H54 (cell line): Measurements from ENCODE around the gene FOXS1.

ENCODE experiments used
- DNase-seq: peaks from one replicate; pipeline ENCODE4 v3.0.0; 2011; ENCODE audit warnings: low spot score, mixed read lengths; ENCODE audit not compliant: insufficient read length
- FAIRE-seq: peaks from 3 replicates; lab custom pipeline; 2011; peaks lifted over from hg19 to GRCh38; lab: Jason Lieb, UNC
- POLR2A ChIP-seq: IDR thresholded peaks from 2 replicates; pipeline ENCODE4 v1.6.1; 2011; ENCODE audit warnings: low read depth, mild to moderate bottlenecking, low read length

Gene FOXS1

DNA sequence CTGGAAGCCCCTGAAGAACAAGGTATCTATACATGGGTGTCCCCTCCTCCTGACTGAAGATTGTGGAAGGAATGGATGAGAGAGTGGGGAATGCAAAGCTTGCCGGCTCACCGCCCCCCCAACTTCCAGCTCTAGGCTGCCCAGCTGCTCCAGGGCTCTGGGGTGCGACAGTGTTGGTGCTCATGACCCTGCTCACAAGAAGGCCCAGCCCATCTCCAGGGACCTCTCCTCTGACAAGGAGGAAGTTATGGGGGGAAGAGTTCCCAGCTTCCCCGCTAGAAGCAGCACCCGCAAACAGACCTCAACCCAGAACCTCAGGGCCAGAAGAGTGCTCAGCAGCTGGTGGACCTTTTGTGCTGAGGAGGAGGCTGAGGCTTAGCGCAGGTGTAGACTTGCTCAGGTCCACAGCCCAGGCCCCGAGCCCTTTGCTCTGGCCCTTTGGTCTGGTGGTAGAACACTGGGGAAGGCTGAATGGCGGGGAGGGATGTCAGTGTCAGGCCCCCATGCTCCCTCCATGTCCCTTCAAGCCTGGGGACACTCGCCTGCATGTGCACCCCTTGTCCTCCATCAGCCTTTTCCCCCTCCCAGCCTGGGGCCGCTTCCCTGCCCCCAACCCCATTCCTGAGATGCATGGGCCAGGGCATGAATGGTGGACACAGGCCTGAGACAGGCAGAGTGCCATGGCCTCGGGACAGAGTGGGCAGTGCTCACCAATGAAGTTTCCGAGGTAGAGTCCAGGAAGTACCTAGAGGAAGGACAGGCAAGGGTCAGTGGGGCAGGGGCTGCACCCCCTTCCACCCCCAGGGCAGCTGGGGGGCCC lies 23.7 kb upstream of the FOXS1 start:
- DNase-seq, result no peak
- no peak for TF ChIP-seq POLR2A
- FAIRE-seq, result no peak

DNA sequence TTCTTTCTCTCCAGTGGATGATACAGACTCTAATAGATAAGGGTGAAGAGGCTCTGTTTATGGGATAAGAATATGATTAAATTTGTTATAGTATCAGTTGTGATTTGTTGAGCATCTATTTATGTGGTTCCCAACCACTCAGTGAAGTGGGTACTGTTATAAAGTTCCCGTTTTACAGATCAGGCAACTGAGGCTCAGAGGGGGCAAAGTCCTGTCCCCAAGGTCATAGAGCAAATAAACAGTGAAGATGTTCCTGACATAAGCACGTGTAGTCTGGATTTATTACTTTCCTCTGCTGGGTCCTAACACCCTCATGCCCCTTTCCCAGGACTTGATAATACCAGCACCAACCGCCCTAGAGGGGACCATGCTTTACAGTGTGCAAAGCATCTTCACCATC lies 20.8 kb upstream of the FOXS1 start:
- FAIRE-seq (no peak), DNase-seq (no peak)
- TF ChIP-seq POLR2A, result no peak

DNA sequence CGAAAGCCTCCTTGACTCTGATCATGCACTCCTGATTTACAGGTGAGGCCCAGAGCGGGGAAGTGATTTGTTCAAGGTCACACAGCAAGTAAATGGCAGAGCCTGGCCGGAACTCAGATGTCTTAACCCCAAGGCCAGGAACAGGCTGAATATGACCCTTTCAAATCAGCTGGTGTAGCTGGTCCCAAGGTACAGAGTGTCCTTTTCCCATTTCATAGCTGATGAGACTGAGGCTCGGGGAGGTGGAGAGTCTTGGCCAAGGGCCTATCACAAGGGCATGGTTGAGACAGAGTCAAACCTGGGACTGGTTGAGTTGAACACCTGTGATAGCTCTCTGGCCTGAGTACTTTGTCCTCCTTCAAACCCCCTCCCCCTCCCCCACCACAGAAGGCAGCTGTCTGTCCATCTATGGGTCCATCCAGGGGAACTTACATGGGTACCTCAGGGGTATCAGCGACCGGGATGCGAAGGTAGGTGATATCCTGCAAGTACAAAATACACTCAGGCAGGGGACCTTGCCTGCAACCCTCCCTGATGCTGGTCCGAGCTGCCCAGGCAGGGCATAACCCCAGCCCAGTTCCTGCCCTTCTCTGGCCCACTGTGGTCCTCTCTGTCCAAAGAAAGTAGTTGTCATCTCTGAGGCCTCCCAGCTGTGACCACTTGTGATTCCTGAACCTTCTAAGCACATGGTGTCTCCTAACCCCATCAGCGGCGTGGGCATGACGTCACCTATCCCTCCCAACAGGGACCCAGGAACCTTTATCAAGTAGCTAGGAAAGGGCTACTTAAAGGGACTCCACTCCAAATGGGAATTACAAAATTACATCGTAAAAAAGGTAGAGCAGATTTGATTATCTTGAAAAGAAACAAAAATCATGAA lies 19.4 kb upstream of the FOXS1 start:
- no peak for FAIRE-seq
- no peak for TF ChIP-seq POLR2A
- DNase-seq, result no peak

DNA sequence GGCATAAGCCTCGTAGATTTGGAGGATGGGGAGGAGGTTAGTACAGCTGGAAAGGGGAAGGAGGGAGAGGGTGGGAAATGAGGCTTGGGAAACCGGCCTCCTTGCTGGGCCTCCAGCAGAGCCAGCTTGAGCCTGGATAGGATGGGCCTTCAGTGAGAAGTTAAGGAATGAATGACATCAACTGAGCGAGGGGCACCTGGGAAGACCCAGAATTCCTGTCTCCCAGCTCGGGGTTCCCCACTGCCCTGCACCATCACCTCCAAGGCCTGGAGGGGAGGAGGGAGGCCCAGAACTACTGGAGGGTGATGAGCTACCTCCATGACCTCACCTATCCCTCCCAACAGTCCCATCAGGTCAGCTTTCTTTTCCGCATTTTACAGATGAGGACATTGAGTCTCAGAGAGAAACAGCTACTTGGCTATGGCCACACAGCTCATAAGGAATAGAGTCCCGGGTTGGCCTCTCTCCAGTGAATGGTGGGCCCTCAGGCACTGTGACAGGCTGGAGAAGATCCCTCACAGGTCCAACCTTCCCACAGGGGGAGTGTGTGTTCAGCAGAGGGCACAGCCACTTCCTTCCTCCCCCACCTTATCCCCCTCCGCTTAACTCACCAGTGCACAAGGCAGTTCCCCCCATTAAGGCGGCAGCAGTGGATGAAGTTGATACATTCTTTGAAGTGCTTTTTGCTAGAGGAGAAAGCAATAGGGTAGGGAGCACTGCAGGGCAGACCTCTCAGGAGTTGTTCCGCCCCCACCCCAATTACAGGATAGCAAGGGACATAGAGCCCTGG lies 18.1 kb upstream of the FOXS1 start:
- DNase-seq (no peak), FAIRE-seq (no peak)
- no peak for TF ChIP-seq POLR2A

DNA sequence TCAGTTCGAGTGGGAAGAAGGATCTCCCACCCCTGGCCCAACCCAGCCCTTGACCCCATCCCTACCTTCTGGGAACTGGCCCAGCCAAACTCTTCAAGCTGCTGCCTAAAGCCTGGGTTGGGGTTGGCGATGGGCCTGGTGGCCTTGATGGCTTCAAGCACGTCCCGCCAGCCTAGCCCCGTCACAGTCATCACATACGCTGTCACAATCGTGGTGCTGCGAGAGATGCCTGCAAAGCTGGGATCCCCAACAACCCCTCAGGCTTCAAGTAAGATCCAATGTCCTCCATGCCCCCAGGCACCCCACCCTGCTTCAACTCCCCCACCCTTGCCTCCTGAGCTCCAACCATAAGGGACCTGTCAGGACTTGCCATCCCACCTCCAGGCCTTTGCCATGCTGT lies 17.1 kb upstream of the FOXS1 start:
- TF ChIP-seq POLR2A, result no peak
- FAIRE-seq, result no peak
- no peak for DNase-seq

DNA sequence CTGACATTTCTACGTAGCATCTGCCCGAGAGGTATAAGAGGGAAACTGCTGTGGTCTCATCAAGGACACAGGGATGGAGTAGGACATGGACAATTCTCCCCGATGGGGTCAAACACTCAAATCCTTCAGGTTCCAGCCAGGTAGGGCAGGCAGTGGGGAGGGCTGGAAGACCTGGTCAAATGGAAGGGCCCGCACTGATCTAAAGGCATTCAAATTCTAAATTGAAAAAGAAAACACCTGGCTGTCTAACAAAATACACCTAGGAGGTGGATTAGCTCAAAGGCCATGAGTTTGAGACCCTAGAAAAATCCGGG lies 16.7 kb upstream of the FOXS1 start:
- TF ChIP-seq POLR2A, result no peak
- no peak for FAIRE-seq
- DNase-seq, result no peak

DNA sequence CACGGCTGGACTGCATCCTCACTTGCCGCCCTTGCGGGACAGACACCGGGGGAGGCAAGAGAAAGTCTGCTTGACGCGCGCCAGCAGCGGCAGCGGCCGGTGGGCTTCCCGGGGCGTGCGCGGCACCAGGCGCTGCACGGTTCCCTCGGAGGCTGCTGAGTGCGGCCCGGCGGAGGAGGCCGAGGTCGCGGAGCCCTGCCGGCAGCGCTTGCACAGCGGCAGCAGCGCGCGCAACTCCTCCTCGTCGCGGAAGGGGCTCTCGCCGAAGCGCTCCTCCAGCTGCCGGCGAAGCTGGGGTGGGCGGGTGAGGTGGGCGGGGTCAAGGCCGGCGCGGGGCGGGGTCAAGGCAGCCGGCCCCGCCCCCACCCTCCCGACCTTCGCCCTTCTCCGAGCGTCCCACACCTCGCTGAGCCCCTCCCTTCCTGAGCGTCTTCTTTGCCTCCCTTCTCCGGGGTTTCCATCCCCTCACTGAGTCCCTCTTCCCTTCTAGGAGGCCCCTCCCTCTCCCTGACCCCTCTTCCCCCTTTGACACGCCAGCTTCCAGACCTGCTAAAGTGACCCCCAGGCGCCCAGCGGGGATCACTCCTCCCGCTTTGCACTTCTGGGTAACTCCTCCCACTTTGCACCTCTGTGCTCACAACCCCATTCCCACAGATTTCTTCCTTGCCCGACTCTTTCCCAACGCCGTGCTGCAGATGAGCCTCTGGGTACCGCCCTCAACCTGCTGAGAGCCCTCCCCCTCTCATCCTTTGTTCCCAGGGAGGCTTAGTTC lies 16.2 kb upstream of the FOXS1 start:
- FAIRE-seq (no peak), DNase-seq (no peak)
- TF ChIP-seq POLR2A, result no peak

DNA sequence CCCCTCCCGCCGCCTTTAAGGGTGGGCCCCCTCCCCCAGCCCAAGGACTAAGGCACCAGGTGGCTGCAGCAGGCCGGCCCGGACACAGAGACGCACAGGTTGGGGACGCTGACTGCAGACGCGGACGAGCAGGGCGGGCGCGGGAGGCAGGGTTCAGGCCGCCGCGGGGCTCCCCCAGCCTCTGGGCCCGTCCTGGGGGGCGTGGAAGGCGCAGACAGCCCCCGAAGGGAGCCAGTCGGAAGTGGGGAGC lies 15.7 kb upstream of the FOXS1 start:
- no peak for TF ChIP-seq POLR2A
- DNase-seq (no peak), FAIRE-seq (no peak)

DNA sequence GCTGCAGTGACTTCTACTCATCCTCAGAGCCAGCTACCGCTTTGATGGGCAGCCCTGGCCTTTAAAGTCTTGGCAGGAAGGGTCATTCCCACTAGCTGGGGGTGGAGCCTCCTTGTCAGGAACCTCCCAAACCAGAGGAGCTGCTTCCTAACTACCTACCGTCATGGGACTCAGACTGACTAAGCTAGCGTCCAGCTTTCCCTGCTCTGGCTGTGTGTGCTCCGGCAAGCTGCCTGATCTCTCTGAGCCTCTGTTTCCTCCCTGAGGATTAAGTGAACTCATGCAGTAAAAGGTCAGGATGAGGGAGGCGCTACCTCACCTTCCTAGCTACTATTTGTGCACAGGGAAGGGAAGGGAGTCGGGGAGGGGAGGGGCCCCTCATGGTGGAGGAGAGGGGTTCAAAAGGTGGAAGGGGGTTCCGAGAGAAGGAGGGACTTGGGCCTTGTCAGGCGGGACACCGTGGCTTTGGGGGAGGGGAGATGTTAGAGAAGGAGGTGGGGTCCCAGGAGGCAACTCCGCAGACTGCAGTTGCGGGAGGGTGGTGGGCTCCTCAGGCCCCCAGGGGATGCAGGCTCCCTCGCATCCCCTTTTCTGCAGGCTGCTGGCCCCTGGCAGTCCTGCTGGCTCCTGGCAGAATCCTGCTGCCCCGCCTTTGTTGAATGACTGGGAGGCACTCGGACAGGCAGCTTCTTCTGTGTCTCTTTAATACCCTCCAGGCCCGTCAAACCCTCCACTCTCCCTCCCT lies 15.2 kb upstream of the FOXS1 start:
- no peak for TF ChIP-seq POLR2A
- FAIRE-seq (no peak), DNase-seq (peak; percentile 87)

DNA sequence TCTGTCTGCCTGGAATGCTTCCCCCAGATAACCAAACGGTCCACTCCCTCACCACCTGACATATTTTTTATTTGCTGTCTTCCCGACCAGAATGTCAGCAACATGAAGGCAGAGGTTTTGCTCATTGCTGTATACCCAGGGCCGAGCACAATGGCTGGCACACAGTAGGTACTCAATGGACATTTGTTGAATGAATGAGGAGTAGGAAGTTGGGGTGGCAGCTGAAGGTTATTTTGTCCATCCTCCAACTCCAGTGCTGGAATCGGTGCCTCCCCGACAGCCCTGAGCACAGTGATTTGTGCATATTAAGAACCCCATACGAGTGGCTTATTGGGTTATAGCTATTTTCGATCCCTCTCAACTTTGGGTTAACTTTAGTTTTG lies 14.6 kb upstream of the FOXS1 start:
- no peak for DNase-seq
- no peak for TF ChIP-seq POLR2A
- no peak for FAIRE-seq

DNA sequence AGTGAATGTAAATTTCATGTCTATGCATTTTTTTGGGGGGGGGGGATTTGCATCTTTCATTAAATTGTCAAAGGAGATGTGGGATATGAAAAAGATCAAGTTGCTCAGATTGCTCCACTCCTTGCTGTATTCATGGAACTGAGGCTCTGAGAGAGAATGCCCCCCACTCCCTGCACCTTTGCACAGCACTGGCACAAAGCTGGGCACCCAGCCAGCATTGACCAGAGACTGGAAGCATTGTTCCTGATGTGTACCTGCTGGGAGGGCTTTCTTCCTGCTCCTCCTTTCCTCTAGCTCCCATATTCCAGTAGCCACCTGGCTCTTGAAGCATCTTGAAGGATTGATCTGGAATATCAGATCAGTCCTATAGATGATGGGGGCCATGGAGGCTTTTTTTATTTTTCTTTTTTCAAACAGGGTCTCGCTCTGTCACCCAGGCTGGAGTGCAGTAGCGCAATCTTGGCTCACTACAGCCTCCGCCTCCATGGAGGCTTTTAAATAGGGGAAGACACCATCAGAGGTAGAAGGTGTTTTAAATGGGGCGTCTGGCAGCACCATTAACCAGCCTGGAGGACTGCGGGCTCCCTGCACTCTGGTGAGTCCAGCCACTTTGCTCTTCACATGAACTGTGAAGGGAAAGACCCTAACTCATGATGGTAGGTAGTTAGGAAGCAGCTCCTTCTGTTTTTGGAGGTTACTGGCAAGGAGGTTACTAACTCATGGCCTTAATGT lies 14.0 kb upstream of the FOXS1 start:
- DNase-seq (no peak), FAIRE-seq (no peak)
- no peak for TF ChIP-seq POLR2A

DNA sequence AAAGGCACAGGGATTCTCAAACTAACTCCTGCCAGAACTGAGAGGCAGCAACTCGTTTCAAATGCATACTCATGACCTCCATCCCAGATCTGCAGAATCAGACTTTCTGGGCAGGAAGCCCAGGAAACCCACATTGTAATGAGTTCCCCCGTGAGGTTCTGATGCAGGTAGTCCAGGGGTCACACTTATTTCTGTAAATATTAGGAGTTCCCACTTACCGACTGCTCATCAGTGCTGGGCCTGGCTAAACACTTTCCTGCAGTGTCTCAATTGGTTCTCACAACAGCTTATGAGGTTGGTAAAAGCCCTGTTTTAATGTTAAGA lies 13.3 kb upstream of the FOXS1 start:
- DNase-seq (no peak), FAIRE-seq (no peak)
- TF ChIP-seq POLR2A, result no peak
